GM18909 (cell line): ENCODE data around the gene SPSB1.

Source experiments
- ATAC-seq: cut with Tn5 transposase; IDR thresholded peaks from one replicate; pipeline ENCODE4 v1.9.1; 2021; ENCODE audit warnings: mild to moderate bottlenecking; ENCODE audit not compliant: unreplicated experiment, poor library complexity

Gene SPSB1

DNA sequence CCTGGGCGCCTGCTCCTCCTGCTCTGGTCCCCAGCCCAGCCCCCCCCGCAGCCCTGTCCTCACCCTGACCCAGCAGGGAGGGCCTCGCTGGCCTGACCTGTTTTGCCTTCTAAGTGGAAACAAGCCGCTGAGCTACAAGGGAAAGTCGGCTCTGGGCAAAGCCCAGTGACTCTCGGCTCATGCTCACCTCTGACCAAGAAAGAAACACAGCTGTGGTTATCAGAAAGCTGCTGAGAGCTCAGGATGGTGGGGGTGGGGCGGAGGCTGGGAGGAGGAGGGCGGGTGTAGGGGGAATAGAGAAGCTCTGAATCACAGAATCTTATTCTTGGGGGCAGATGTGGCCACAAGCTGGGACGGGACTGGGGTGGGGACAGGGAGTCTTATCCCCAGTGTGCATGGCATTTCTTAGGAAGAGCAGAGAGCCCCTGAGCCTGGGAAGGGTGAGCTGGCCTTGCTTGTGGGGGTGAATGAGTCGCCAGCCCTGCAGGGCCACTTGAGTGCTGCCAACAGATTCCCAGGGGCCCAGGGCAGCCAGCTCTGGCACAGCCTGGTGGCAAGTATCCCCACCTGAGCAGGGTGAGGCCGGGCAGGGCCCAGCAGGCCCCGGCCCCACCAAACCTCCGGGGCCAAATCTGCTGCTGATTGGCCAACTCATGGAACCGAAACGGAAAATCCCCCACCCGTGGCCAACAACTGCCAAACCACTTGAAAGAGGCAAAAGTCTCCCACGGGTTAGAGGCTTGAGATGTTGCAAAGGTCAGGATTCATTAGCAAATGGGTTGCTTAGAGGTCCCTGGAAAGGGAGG is 120.6 kb downstream of the SPSB1 start:
- ATAC-seq = peak; percentile 71

DNA sequence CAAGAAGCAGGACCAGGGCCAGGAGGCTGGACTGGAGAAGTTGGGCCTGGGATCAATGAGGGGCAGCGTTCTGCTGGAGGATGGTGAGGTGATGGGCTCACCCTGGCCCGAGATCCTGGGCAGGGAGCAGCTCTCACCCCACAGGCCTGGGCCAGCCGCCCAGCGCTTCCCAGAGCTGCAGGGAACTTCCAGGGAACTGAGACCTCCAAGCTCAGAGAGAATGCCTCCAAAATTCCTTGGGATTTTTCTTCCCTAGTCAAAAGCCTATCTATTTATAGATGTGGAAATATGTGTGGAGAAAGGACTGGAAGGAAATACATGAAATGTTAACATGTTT is 121.2 kb downstream of the SPSB1 start:
- ATAC-seq = no peak

DNA sequence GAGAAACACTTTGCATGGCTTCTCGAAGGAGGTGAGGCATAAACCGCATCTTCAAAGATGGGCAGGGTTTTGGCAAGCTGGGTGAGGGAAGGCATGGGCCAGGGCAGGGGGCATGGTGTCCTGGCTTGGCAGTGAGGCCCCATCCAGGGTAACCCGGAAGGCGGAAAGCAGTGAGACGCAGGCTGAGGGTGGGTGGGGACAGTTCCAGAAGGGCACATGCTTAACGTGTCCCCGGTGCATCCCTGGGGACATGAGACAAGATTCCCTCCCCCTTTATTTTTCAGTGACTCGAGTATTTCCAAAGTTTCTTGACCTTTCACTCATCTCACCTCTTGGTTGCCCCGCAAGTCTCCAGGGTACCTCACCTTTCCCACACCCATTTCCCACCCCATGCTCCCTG is 123.8 kb downstream of the SPSB1 start:
- ATAC-seq = no peak

DNA sequence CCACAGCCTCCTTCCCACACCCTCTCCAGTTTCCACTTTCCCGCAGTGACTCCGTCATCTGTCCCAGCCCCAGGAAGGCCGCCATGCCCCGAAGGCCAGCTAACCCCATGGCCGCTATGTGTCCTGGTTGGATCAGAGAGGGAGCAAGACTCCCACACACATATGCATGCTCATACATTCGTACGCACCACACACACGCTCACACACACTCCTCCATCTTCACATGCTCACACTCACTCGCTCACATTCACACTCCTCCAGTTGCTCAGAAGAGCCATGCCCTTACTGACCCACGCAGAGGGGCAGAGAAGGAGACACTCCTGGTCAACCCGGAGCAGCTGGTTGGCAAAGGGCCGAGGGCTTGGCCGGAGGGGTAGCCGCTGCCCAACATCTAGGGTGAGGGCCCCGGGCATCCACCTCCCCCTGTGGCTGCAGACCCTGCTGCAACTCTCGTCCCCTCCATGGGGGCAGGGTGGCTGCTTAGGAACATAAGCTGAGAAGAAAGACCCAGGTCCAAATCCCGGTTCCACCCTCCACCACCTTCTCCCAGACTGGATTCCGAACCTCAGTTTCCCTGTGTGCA is 124.3 kb downstream of the SPSB1 start:
- no peak for ATAC-seq

DNA sequence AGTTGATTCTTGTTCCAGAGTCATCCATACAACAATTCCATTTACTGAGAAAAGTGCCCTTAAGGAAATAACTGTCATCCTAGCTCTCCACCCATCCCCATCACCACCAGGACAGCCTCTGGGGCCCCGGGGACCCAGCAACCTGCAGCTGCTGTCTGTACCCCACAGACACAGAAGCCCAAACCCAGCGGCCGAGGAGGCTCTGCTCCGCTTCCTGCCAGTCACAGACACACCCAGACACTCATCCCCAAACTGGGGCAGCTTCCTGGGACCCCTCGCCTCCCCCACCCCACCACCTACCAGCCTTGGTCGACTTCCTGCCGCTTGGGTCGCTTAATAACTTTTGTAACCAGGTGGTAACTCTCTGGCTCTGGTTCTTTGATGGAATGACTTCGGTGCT is 125.0 kb downstream of the SPSB1 start:
- no peak for ATAC-seq

DNA sequence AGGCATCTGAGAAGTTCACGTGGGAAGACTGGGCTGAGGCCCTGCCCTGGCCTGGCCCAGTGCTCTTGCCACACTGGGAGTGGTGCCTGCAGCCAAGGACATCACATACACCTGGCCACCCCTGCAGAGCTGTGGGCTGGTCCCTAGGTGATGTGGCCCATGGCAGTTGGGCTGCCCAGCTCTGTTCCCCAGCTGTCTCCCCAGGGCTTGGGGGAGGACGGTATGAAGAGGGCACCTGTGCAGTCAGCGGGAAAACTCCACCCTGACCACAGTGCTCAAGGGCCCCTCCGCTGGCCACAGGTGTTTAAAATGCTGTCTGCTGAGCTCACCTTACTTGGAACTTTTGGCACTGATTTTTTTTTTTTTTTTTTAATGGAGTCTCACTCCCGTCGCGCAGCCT is 126.2 kb downstream of the SPSB1 start:
- ATAC-seq = no peak
